DOHH2 (cell line): Measurements from ENCODE around the gene B4GALT3.

Experiments
- H3F3A ChIP-seq: fragments of 200-600 bp; sonication (generic), shearing (Covaris generic); 2 replicates; pipeline ENCODE4 v1.6.0; 2016; ENCODE audit warnings: antibody characterized with exemption, mild to moderate bottlenecking; ENCODE audit not compliant: control insufficient read depth, insufficient read depth
- H3K27ac ChIP-seq: fragments of 200-600 bp; sonication (generic); 2 replicates; pipeline ENCODE4 v1.5.1; 2014; ENCODE audit warnings: low read depth, mild to moderate bottlenecking, low read length, moderate library complexity
- H3K27me3 ChIP-seq: fragments of 200-600 bp; sonication (generic); 2 replicates; pipeline ENCODE4 v1.6.1; 2014; ENCODE audit warnings: mild to moderate bottlenecking, low read length, mixed read lengths; ENCODE audit not compliant: control insufficient read depth
- H3K36me3 ChIP-seq: fragments of 200-600 bp; sonication (generic); 2 replicates; pipeline ENCODE4 v1.6.1; 2014; ENCODE audit warnings: mild to moderate bottlenecking, low read length, moderate library complexity, mixed read lengths; ENCODE audit not compliant: control insufficient read depth
- H3K4me1 ChIP-seq: fragments of 200-600 bp; sonication (generic); 2 replicates; pipeline ENCODE4 v1.6.1; 2014; ENCODE audit warnings: mild to moderate bottlenecking, low read length, mixed read lengths; ENCODE audit not compliant: control insufficient read depth
- H3K4me2 ChIP-seq: fragments of 200-600 bp; sonication (generic); 2 replicates; pipeline ENCODE4 v1.6.0; 2014; ENCODE audit warnings: mild to moderate bottlenecking, low read length, moderate library complexity
- H3K4me3 ChIP-seq: fragments of 200-600 bp; sonication (generic); 2 replicates; pipeline ENCODE4 v1.5.1; 2014; ENCODE audit warnings: mild to moderate bottlenecking, low read length, mixed read lengths
- H3K79me2 ChIP-seq: fragments of 200-600 bp; sonication (generic); 2 replicates; pipeline ENCODE4 v1.6.1; 2014; ENCODE audit warnings: mild to moderate bottlenecking, low read length, mixed read lengths; ENCODE audit not compliant: control insufficient read depth
- H3K9me2 ChIP-seq: fragments of 200-600 bp; sonication (generic); replicated peaks from 2 replicates; pipeline ENCODE4 v1.6.1; 2014; ENCODE audit warnings: mild to moderate bottlenecking, low read length, mixed read lengths; ENCODE audit not compliant: control insufficient read depth
- H3K9me3 ChIP-seq: fragments of 200-600 bp; sonication (generic); 2 replicates; pipeline ENCODE4 v1.6.1; 2014; ENCODE audit warnings: antibody characterized with exemption, low read length, mixed read lengths; ENCODE audit not compliant: control insufficient read depth, insufficient read depth
- H4K20me1 ChIP-seq: fragments of 200-600 bp; sonication (generic); 2 replicates; pipeline ENCODE4 v1.6.0; 2014; ENCODE audit warnings: low read depth, mild to moderate bottlenecking, antibody characterized with exemption, low read length, moderate library complexity; ENCODE audit not compliant: control insufficient read depth, insufficient read depth
- EZH2phosphoT487 ChIP-seq: fragments of 200-600 bp; sonication (generic); IDR thresholded peaks from 2 replicates; pipeline ENCODE4 v1.6.1; 2017; ENCODE audit warnings: borderline replicate concordance, mild to moderate bottlenecking, antibody characterized with exemption, low read length, moderate library complexity, mixed read lengths
- TF ChIP-seq, protein P1 (sequence below): fragments of 200-600 bp; sonication (generic); IDR thresholded peaks from one replicate; pipeline ENCODE4 v1.5.1; 2014; ENCODE audit warnings: antibody characterized with exemption, mild to moderate bottlenecking, low read depth, low read length; ENCODE audit not compliant: poor library complexity, severe bottlenecking

Gene B4GALT3

DNA sequence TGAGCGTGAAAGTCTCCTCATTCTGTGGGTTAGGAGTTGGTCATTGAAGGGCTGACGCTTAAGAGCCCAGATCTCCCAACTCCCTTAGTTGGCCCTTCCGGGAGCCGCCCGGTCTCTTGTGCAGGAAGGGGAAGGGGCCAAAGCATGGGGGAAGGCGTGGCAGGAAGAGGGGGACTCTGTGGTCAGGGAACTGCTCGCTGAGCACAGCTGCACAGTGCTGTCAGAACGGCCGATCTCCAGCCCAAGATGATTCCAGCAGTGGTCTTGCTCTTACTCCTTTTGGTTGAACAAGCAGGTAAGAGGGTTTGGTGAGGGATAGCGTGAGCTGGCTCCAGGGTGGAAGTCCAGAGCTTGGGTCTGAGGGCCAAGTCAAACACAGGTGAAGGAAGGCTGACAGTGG is 37.8 kb upstream of the B4GALT3 start, which contains the start of gene FCER1G:
Gene FCER1G, plus strand, starts transcription at position 220 of the 400 bp plus-strand sequence. Its CDS starts 27 bp downstream, at position 247.
- Histone ChIP-seq H3K9me2 (no peaks in the 10 kb centered on the region), H3K4me1 (peaks cover 29% of the 10 kb centered on the region), H3K27me3 (no peaks in the 10 kb centered on the region), H3K36me3 (peaks cover 43% of the 10 kb centered on the region), H3K4me3 (no peak within 1 kb of the TSS), H4K20me1 (no peaks in the 10 kb centered on the region), H3K4me2 (no peak within 1 kb of the TSS), H3K79me2 (no peaks in the 10 kb centered on the region), H3F3A (peaks cover 3% of the 10 kb centered on the region), H3K9me3 (no peaks in the 10 kb centered on the region), H3K27ac (no peak within 1 kb of the TSS)
- TF ChIP-seq, protein P1, sequence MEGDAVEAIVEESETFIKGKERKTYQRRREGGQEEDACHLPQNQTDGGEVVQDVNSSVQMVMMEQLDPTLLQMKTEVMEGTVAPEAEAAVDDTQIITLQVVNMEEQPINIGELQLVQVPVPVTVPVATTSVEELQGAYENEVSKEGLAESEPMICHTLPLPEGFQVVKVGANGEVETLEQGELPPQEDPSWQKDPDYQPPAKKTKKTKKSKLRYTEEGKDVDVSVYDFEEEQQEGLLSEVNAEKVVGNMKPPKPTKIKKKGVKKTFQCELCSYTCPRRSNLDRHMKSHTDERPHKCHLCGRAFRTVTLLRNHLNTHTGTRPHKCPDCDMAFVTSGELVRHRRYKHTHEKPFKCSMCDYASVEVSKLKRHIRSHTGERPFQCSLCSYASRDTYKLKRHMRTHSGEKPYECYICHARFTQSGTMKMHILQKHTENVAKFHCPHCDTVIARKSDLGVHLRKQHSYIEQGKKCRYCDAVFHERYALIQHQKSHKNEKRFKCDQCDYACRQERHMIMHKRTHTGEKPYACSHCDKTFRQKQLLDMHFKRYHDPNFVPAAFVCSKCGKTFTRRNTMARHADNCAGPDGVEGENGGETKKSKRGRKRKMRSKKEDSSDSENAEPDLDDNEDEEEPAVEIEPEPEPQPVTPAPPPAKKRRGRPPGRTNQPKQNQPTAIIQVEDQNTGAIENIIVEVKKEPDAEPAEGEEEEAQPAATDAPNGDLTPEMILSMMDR = no peak
- TF ChIP-seq EZH2phosphoT487 = no peak

DNA sequence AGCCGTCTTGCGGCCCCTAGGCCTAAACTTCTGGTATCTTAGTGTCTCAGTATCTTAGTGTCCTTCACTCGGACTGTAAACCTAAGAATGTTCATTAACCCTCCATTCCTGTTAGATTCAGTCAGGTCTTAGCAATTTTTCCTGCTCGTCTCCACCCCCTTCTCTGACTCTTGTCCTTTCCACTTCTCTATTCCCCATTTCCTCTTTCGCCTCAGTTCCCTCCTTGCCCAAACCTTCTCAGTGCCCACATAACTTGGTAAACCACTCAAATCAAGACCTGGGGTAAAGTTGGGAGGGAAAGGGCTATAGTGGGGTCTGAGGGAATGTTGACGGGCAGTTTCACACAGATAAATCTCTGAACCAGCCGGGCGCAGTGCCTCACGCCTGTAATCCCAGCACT is 37.1 kb upstream of the B4GALT3 start:
- TF ChIP-seq EZH2phosphoT487 = no peak
- TF ChIP-seq, protein P1 = no peak

DNA sequence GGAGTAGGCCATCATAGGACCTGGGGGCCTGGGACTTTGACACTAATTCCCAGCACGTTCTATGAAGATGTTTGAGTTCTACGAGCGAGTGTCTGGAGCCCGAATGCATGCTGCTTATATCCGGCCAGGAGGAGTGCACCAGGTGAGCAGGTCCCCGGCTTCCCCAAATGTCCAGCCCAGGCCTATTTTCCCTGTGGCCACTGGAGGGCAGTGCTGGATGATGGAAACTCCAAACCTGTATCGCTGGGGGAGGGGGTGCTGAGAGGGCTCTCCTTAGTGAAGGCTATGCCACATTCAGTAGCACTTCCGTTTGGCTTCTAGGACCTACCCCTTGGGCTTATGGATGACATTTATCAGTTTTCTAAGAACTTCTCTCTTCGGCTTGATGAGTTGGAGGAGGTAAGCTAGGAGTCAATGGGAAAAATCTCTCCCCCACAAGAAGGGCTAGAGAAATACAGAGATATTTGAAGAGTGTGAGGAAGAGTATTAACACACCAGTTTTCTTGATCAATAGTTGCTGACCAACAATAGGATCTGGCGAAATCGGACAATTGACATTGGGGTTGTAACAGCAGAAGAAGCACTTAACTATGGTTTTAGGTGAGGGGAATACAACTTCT is 32.6 kb upstream of the B4GALT3 start:
- TF ChIP-seq EZH2phosphoT487 = no peak
- TF ChIP-seq, protein P1 = peak; percentile 90
- H4K20me1 ChIP-seq = no peaks in the 10 kb centered on the region
- no peaks in the 10 kb centered on the region for H3K9me3 ChIP-seq
- no peak overlapping the region for H3K4me2 ChIP-seq
- no peaks in the 10 kb centered on the region for H3K9me2 ChIP-seq
- peaks cover 82% of the 10 kb centered on the region for H3K36me3 ChIP-seq
- no peak overlapping the region for H3K4me3 ChIP-seq
- no peaks in the 10 kb centered on the region for H3K79me2 ChIP-seq
- peaks cover 10% of the 10 kb centered on the region for H3K4me1 ChIP-seq
- H3K27me3 ChIP-seq = no peaks in the 10 kb centered on the region
- H3F3A ChIP-seq = peaks cover 2% of the 10 kb centered on the region; the same call in 1 of the 2 replicates
- H3K27ac ChIP-seq = no peak overlapping the region

More for the DNA sequence above, 37.1 kb upstream of the B4GALT3 start:
- Histone ChIP-seq H3K27me3 (no peaks in the 10 kb centered on the region), H3K36me3 (peaks cover 50% of the 10 kb centered on the region), H3K27ac (no peak overlapping the region), H3K9me3 (no peaks in the 10 kb centered on the region), H3F3A (peaks cover 3% of the 10 kb centered on the region), H4K20me1 (no peaks in the 10 kb centered on the region), H3K4me2 (no peak overlapping the region), H3K9me2 (no peaks in the 10 kb centered on the region), H3K4me3 (no peak overlapping the region), H3K79me2 (no peaks in the 10 kb centered on the region), H3K4me1 (peaks cover 36% of the 10 kb centered on the region)
